Measurements from ENCODE around the gene CDK4.
A peak's percentile ranks its signal among the peaks of the same experiment; 100 is the strongest.

CDK4 gene

GRCh38 chr12:57762463-57762862 lies 10.4 kb upstream of the CDK4 start:
- Histone ChIP-seq H2AFZ (no peak overlapping the region), H3K9ac (no peak overlapping the region), H3K4me2 (ENCODE audit: low read length) (no peak overlapping the region), H3K9me3 (ENCODE audit: control insufficient read depth, low read length) (no peaks in the 10 kb centered on the region), H3K4me3 (ENCODE audit: low read depth, low read length) (no peak overlapping the region), H3K27me3 (ENCODE audit: control insufficient read depth, insufficient read depth, low read length) (no peaks in the 10 kb centered on the region), H3K4me1 (peaks cover 9% of the 10 kb centered on the region), H3K79me2 (no peaks in the 10 kb centered on the region), H3K27ac (no peak overlapping the region), H3K36me3 (ENCODE audit: control insufficient read depth, insufficient read depth, low read length) (no peaks in the 10 kb centered on the region)
- TF ChIP-seq CTCF (IDR thresholded peaks at IDR 0.05), result no peak

DNA sequence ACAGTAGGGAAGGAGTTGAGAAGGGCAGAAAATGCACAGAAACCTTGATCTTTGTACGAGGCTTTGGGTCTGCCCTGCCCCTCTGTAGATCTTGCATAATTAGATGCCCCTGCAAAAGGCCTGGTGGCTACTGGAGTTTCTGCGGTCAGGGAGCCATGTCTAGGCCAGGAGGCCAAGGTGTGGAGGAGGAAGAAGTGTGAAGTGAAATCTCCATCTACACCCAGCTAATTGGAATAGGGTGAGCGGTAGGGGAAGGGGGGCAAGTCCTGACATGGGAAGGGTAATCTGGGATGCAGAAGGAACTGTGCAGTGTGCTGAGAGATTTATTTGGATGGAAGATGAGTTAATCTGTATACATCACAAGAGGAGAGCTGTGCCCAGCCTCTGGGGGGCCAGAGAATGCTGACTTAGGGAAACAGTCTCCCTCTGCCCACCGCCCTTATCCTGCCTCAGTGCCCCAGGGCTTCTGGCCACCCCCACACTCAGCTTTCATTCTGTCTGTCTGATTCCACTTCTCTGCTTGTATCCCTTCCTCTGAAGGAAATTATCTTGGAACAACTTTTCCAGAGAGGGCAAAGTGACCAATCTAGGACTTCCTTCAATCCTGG lies 9.4 kb upstream of the CDK4 start:
- Histone ChIP-seq H3K9me3 (ENCODE audit: control insufficient read depth, low read length) (no peaks in the 10 kb centered on the region), H3K4me2 (ENCODE audit: low read length) (no peak overlapping the region), H3K9ac (no peak overlapping the region), H3K27me3 (ENCODE audit: control insufficient read depth, insufficient read depth, low read length) (no peaks in the 10 kb centered on the region), H3K79me2 (peaks cover 3% of the 10 kb centered on the region), H3K36me3 (ENCODE audit: control insufficient read depth, insufficient read depth, low read length) (no peaks in the 10 kb centered on the region), H3K27ac (no peak overlapping the region), H3K4me1 (peaks cover 9% of the 10 kb centered on the region), H3K4me3 (ENCODE audit: low read depth, low read length) (no peak overlapping the region), H2AFZ (no peak overlapping the region)
- no peak for TF ChIP-seq CTCF (IDR thresholded peaks at IDR 0.05)

DNA sequence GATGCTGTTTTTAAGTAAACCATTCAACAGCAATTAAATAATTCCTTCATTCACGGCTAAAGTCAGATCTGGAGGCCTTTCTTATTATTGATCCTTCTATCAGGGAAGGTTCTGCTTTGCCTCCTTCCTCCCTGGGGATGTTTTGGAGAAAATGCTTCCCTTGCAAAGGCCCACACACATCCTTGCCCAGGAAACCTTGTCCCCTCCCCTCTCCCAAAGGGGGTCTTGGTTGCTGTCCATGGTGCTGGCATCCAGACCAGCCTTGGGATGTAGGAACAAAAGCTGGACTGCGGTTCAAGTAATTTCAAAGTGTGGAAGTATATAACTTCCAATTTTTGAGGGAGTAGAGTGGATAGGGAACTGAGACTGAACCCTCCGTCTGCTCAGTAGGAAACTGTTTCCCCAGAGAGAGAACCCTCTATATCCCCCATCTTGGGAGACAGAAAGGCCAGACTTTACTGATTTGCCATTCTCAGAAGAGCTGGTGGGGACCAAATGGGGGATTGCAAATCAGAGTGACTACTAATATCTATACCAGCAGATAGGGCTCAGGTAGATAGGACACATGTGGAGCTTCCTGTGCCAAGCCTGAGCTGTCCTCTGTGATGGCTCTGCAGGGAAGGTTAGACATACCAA lies 8.4 kb upstream of the CDK4 start:
- no peaks in the 10 kb centered on the region for H3K36me3 ChIP-seq (ENCODE audit: control insufficient read depth, insufficient read depth, low read length)
- peaks cover 7% of the 10 kb centered on the region for H3K4me1 ChIP-seq
- H2AFZ ChIP-seq, result no peak overlapping the region
- H3K9ac ChIP-seq, result no peak overlapping the region
- no peak overlapping the region for H3K27ac ChIP-seq
- TF ChIP-seq CTCF (IDR thresholded peaks at IDR 0.05), result no peak
- H3K79me2 ChIP-seq, result peaks cover 5% of the 10 kb centered on the region
- H3K27me3 ChIP-seq (ENCODE audit: control insufficient read depth, insufficient read depth, low read length), result no peaks in the 10 kb centered on the region
- H3K4me3 ChIP-seq (ENCODE audit: low read depth, low read length), result no peak overlapping the region
- H3K4me2 ChIP-seq (ENCODE audit: low read length), result no peak overlapping the region
- H3K9me3 ChIP-seq (ENCODE audit: control insufficient read depth, low read length), result no peaks in the 10 kb centered on the region

GRCh38 chr12:57759360-57759980 lies 7.4 kb upstream of the CDK4 start:
- H3K79me2 ChIP-seq, result peaks cover 5% of the 10 kb centered on the region
- no peaks in the 10 kb centered on the region for H3K4me1 ChIP-seq
- H3K36me3 ChIP-seq (ENCODE audit: control insufficient read depth, insufficient read depth, low read length), result no peaks in the 10 kb centered on the region
- no peaks in the 10 kb centered on the region for H3K9me3 ChIP-seq (ENCODE audit: control insufficient read depth, low read length)
- no peak overlapping the region for H2AFZ ChIP-seq
- no peak overlapping the region for H3K27ac ChIP-seq
- no peaks in the 10 kb centered on the region for H3K27me3 ChIP-seq (ENCODE audit: control insufficient read depth, insufficient read depth, low read length)
- H3K4me2 ChIP-seq (ENCODE audit: low read length), result no peak overlapping the region
- H3K9ac ChIP-seq, result no peak overlapping the region
- TF ChIP-seq CTCF (IDR thresholded peaks at IDR 0.05), result peak; percentile 29
- no peak overlapping the region for H3K4me3 ChIP-seq (ENCODE audit: low read depth, low read length)
